NCI-H2029 treated with DMSO at 0.1 percent for 48 hours (cell line): Measurements from ENCODE around the gene CAND2.
"Not testable (repeated sequence)": the region's sequence is repeated elsewhere in the genome, so short reads cannot be mapped to it uniquely, and the experiment has no call there.

Experiments used
- DNase-seq: peaks from one replicate; lab custom pipeline; 2025; lab: John Stamatoyannopoulos, UW

The CAND2 gene

GRCh38 chr3:12831301-12831866, 34.9 kb downstream of the CAND2 start:
- DNase-seq: peak; percentile 98

GRCh38 chr3:12832350-12833221, 36.1 kb downstream of the CAND2 start:
- DNase-seq: no peak

GRCh38 chr3:12833222-12834161, 37.0 kb downstream of the CAND2 start:
- no peak for DNase-seq

GRCh38 chr3:12835052-12835665, 38.7 kb downstream of the CAND2 start:
- DNase-seq: no peak

- no peak for DNase-seq
These were observed 41.0 kb downstream of the CAND2 start for GRCh38 chr3:12837295-12837986.

GRCh38 chr3:12838179-12838965, 41.9 kb downstream of the CAND2 start:
- DNase-seq: no peak

- DNase-seq: no peak
These were observed 42.9 kb downstream of the CAND2 start for GRCh38 chr3:12839156-12839946.

GRCh38 chr3:12840148-12840547, 43.7 kb downstream of the CAND2 start:
- not testable (repeated sequence) for DNase-seq

- no peak for DNase-seq
These were observed 44.2 kb downstream of the CAND2 start for GRCh38 chr3:12840591-12841148.

GRCh38 chr3:12841149-12841969, 44.9 kb downstream of the CAND2 start, which contains the start of gene RPL32:
Gene RPL32 (minus strand): TSS chr3:12841565. CDS start chr3:12840237, 1,328 bp downstream.
- DNase-seq: peak; percentile 100

- no peak for DNase-seq
These were observed 45.5 kb downstream of the CAND2 start for GRCh38 chr3:12841970-12842328.

- DNase-seq: no peak
These were observed 46.0 kb downstream of the CAND2 start for GRCh38 chr3:12842469-12842868.

GRCh38 chr3:12845811-12846210, 49.3 kb downstream of the CAND2 start:
- DNase-seq: no peak

- DNase-seq: no peak
These were observed 55.7 kb downstream of the CAND2 start for GRCh38 chr3:12852201-12852600.

- DNase-seq: not testable (repeated sequence)
These were observed 57.4 kb downstream of the CAND2 start for GRCh38 chr3:12853847-12854246.

GRCh38 chr3:12854565-12854964, 58.1 kb downstream of the CAND2 start:
- DNase-seq: no peak

GRCh38 chr3:12856626-12857025, 60.1 kb downstream of the CAND2 start:
- DNase-seq: no peak

GRCh38 chr3:12859840-12860239, 63.4 kb downstream of the CAND2 start:
- no peak for DNase-seq
